Measurements from ENCODE around the gene RFPL3.

- TF ChIP-seq POLR2A (IDR thresholded peaks at IDR 0.05) (no peak), CTCF (IDR thresholded peaks at IDR 0.05) (no peak)
Observed at GRCh38 chr22:32396746-32397145, 39.1 kb downstream of the RFPL3 start.

Measured in right lobe of liver (tissue), 4 donors.